ENCODE results near the gene KLK4.

The KLK4 gene

GRCh38 chr19:50858886-50859285, 52.3 kb downstream of the KLK4 start:
- CTCF ChIA-PET = no interaction called here
- no peak for TF ChIP-seq ELF4 (IDR thresholded peaks at IDR 0.05)
- TF ChIP-seq L3MBTL2 (conservative IDR thresholded peaks at IDR 0.05) = no peak
- no peak for TF ChIP-seq LEF1 (IDR thresholded peaks at IDR 0.05; ENCODE audit: borderline replicate concordance)
- TF ChIP-seq SUZ12 (IDR thresholded peaks at IDR 0.05) = no peak
- no peak for TF ChIP-seq NFRKB (IDR thresholded peaks at IDR 0.05)
- no peak for TF ChIP-seq SP1 (IDR thresholded peaks at IDR 0.05)
- TF ChIP-seq FOXM1 (IDR thresholded peaks at IDR 0.05; ENCODE audit: borderline replicate concordance) = no peak
- POLR2A ChIA-PET = no interaction called here
- DNase-seq (ENCODE audit: extremely low spot score) = no peak

GRCh38 chr19:50857366-50857765, 53.8 kb downstream of the KLK4 start:
- ChIA-PET POLR2A (no interaction called here), CTCF (no interaction called here)
- DNase-seq (ENCODE audit: extremely low spot score) = no peak
- TF ChIP-seq SP1 (IDR thresholded peaks at IDR 0.05) (no peak), NFRKB (IDR thresholded peaks at IDR 0.05) (no peak), SUZ12 (IDR thresholded peaks at IDR 0.05) (no peak), L3MBTL2 (conservative IDR thresholded peaks at IDR 0.05) (no peak), PKNOX1 (IDR thresholded peaks at IDR 0.05) (no peak), ARNT (IDR thresholded peaks at IDR 0.05) (no peak), TARDBP (IDR thresholded peaks at IDR 0.05) (no peak), CTBP1 (IDR thresholded peaks at IDR 0.05; ENCODE audit: borderline replicate concordance) (no peak), HDGF (IDR thresholded peaks at IDR 0.05; ENCODE audit: borderline replicate concordance) (no peak), ZNF384 (IDR thresholded peaks at IDR 0.05) (no peak), LEF1 (IDR thresholded peaks at IDR 0.05; ENCODE audit: borderline replicate concordance) (no peak), FOXA1 (IDR thresholded peaks at IDR 0.05) (no peak), FOXM1 (IDR thresholded peaks at IDR 0.05; ENCODE audit: borderline replicate concordance) (no peak), ELF4 (IDR thresholded peaks at IDR 0.05) (no peak), BHLHE40 (IDR thresholded peaks at IDR 0.05; ENCODE audit: borderline replicate concordance) (no peak), FOXK2 (IDR thresholded peaks at IDR 0.05) (no peak)

Data from HEK293T (cell line).